ENCODE measurements around the gene INHBB. TPM values are rescaled to one million over a fixed set of nuclear protein-coding genes. Genes with fewer than 3 reads are reported as not detected.

INHBB gene
- total and polyA plus RNA-seq, 2 experiments from 2014 or later, result 2.7 to 6.6 TPM

GRCh38 chr2:120344214-120344975 is 1.5 kb upstream of the INHBB start:
- TF ChIP-seq EZH2phosphoT487 (IDR thresholded peaks at IDR 0.05; ENCODE audit: low read depth, severe bottlenecking, unreplicated experiment) (peak; percentile 22), EZH2 (IDR thresholded peaks at IDR 0.05; ENCODE audit: borderline replicate concordance) (no peak), CTCF (IDR thresholded peaks at IDR 0.05; ENCODE audit: poor library complexity) (no peak)
- Histone ChIP-seq H3K36me3 (replicated peaks; ENCODE audit: insufficient read depth, low read depth) (no peaks in the 10 kb centered on the region), H3K4me3 (peak overlapping the region; percentile 52), H3K9me2 (replicated peaks; ENCODE audit: insufficient read depth) (no peaks in the 10 kb centered on the region), H3K27ac (no peak overlapping the region), H4K20me1 (ENCODE audit: insufficient read depth, poor library complexity, severe bottlenecking) (no peaks in the 10 kb centered on the region), H3K4me1 (ENCODE audit: insufficient read depth) (peaks cover 39% of the 10 kb centered on the region), H3K27me3 (peaks cover 70% of the 10 kb centered on the region), H3K9me3 (ENCODE audit: low read depth) (no peaks in the 10 kb centered on the region), H2AFZ (peak overlapping the region; percentile 15), H3K4me2 (peak overlapping the region; percentile 93), H3K79me2 (no peaks in the 10 kb centered on the region)
- WGBS (ENCODE audit: low lambda C conversion rate, missing lambda C conversion rate), result 5% methylated on average over 16 of the region's 75 CpGs
- DNase-seq (ENCODE audit: low spot score), result peak; percentile 70

GRCh38 chr2:120344976-120345581 is 857 bp upstream of the INHBB start:
- H2AFZ ChIP-seq, result peak overlapping the region; percentile 15
- peak overlapping the region; percentile 93 for H3K4me2 ChIP-seq
- DNase-seq (ENCODE audit: low spot score), result peak; percentile 46
- H4K20me1 ChIP-seq (ENCODE audit: insufficient read depth, poor library complexity, severe bottlenecking), result no peaks in the 10 kb centered on the region
- peaks cover 39% of the 10 kb centered on the region for H3K4me1 ChIP-seq (ENCODE audit: insufficient read depth)
- no peaks in the 10 kb centered on the region for H3K9me3 ChIP-seq (ENCODE audit: low read depth)
- H3K79me2 ChIP-seq, result no peaks in the 10 kb centered on the region
- no peak overlapping the region for H3K27ac ChIP-seq
- peak; percentile 73 for TF ChIP-seq EZH2phosphoT487 (IDR thresholded peaks at IDR 0.05; ENCODE audit: low read depth, severe bottlenecking, unreplicated experiment)
- peak; percentile 90 for TF ChIP-seq EZH2 (IDR thresholded peaks at IDR 0.05; ENCODE audit: borderline replicate concordance)
- TF ChIP-seq CTCF (IDR thresholded peaks at IDR 0.05; ENCODE audit: poor library complexity), result no peak
- H3K27me3 ChIP-seq, result peaks cover 69% of the 10 kb centered on the region
- 1% methylated on average over 37 of the region's 90 CpGs for WGBS (ENCODE audit: low lambda C conversion rate, missing lambda C conversion rate)
- no peaks in the 10 kb centered on the region for H3K36me3 ChIP-seq (replicated peaks; ENCODE audit: insufficient read depth, low read depth)
- peak overlapping the region; percentile 52 for H3K4me3 ChIP-seq
- no peaks in the 10 kb centered on the region for H3K9me2 ChIP-seq (replicated peaks; ENCODE audit: insufficient read depth)

GRCh38 chr2:120345608-120346007 is 328 bp upstream of the INHBB start:
- H3K9me3 ChIP-seq (ENCODE audit: low read depth), result no peaks in the 10 kb centered on the region
- H2AFZ ChIP-seq, result no peak overlapping the region
- H3K36me3 ChIP-seq (replicated peaks; ENCODE audit: insufficient read depth, low read depth), result no peaks in the 10 kb centered on the region
- peak overlapping the region; percentile 93 for H3K4me2 ChIP-seq
- H3K4me1 ChIP-seq (ENCODE audit: insufficient read depth), result peaks cover 39% of the 10 kb centered on the region
- H3K27me3 ChIP-seq, result peaks cover 66% of the 10 kb centered on the region
- H3K27ac ChIP-seq, result no peak overlapping the region
- H3K79me2 ChIP-seq, result no peaks in the 10 kb centered on the region
- TF ChIP-seq CTCF (IDR thresholded peaks at IDR 0.05; ENCODE audit: poor library complexity) (no peak), EZH2 (IDR thresholded peaks at IDR 0.05; ENCODE audit: borderline replicate concordance) (no peak), EZH2phosphoT487 (IDR thresholded peaks at IDR 0.05; ENCODE audit: low read depth, severe bottlenecking, unreplicated experiment) (no peak)
- DNase-seq (ENCODE audit: low spot score), result no peak
- H3K4me3 ChIP-seq, result no peak overlapping the region
- 4% methylated on average over 14 of the region's 62 CpGs for WGBS (ENCODE audit: low lambda C conversion rate, missing lambda C conversion rate)
- H3K9me2 ChIP-seq (replicated peaks; ENCODE audit: insufficient read depth), result no peaks in the 10 kb centered on the region
- no peaks in the 10 kb centered on the region for H4K20me1 ChIP-seq (ENCODE audit: insufficient read depth, poor library complexity, severe bottlenecking)

Measured in hepatocyte (in vitro differentiated cells).